Spleen (tissue), 11 donors: ENCODE results near the gene AP2M1. TPM values are rescaled to one million over a fixed set of nuclear protein-coding genes. Genes with fewer than 3 reads are reported as not detected.

Experiments
- DNase-seq: peaks from one replicate; pipeline ENCODE4 v3.0.0-alpha.2; 2020
- H3K27ac ChIP-seq, 8 donors: fragments of 200-600 bp; sonication (generic) in 7 of 8; 1 replicate in 4 of 8; 2 replicates in 4 of 8; pipeline versions ENCODE4 v1.5.0 to v1.8.0; 2016 to 2021; ENCODE audit warnings: inconsistent platforms in 4 of 8, mild to moderate bottlenecking in 4 of 8, moderate library complexity in 1 of 8
- H3K27me3 ChIP-seq, 7 donors: fragments of 200-600 bp; sonication (generic) in 6 of 7; replicated peaks in 1 of 7; 1 replicate in 4 of 7; 2 replicates in 3 of 7; pipeline versions ENCODE4 v1.5.0 to v1.8.0; 2016 to 2021; ENCODE audit warnings: inconsistent platforms in 3 of 7, mild to moderate bottlenecking in 1 of 7
- H3K36me3 ChIP-seq, 6 donors: fragments of 200-600 bp; sonication (generic) in 5 of 6; 1 replicate in 4 of 6; 2 replicates in 2 of 6; pipeline versions ENCODE4 v1.5.0 to v1.8.0; 2016 to 2021; ENCODE audit warnings: inconsistent platforms in 2 of 6
- H3K4me1 ChIP-seq, 6 donors: fragments of 200-600 bp; sonication (generic) in 5 of 6; 1 replicate in 3 of 6; 2 replicates in 3 of 6; pipeline versions ENCODE4 v1.5.0 to v1.8.0; 2016 to 2021; ENCODE audit warnings: inconsistent platforms in 3 of 6
- H3K4me3 ChIP-seq, 8 donors: fragments of 200-600 bp; sonication (generic) in 7 of 8; 1 replicate in 4 of 8; 2 replicates in 4 of 8; pipeline versions ENCODE4 v1.5.0 to v1.8.0; 2016 to 2021; ENCODE audit warnings: inconsistent platforms in 4 of 8, mild to moderate bottlenecking in 4 of 8, moderate library complexity in 2 of 8
- H3K9me3 ChIP-seq, 8 donors: fragments of 200-600 bp; sonication (generic) in 7 of 8; 1 replicate in 4 of 8; 2 replicates in 4 of 8; pipeline versions ENCODE4 v1.5.0 to v1.8.0; 2016 to 2021; ENCODE audit warnings: inconsistent platforms in 4 of 8
- POLR2A ChIP-seq, 3 donors: fragments of 450-650 bp; IDR thresholded peaks; one replicate each; pipeline ENCODE4 v1.5.1; 2017; ENCODE audit warnings: antibody characterized with exemption in 3 of 3, mild to moderate bottlenecking in 1 of 3
- POLR2AphosphoS5 ChIP-seq, 3 donors: sonication (generic); formaldehyde crosslinking; IDR thresholded peaks; one replicate each; pipeline ENCODE4 v1.5.1; 2017; ENCODE audit warnings: antibody characterized with exemption in 3 of 3
- WGBS, 5 donors: extraction: QIAGEN DNeasy Blood & Tissue Kit in 3 of 5; methylation state at CpG; one replicate each; pipeline versions ENCODE4 v1.1.5 to v1.1.7; 2013 to 2018; 5-methylcytosine and 5-hydroxymethylcytosine counted together
- intact Hi-C: fragments of 100-400 bp; cut with DNase I; formaldehyde crosslinking; loops from one replicate; pipeline ENCODE4 v1.15.0; 2023; ENCODE audit warnings: low total_unique reads
- polyA plus RNA-seq, 3 donors: library from polyadenylated mRNA; stranded (reverse); fragments of 200-250 nt; gene quantifications; one replicate each; pipeline ENCODE4 v1.2.1, GENCODE V29; 2013
- total RNA-seq, 7 donors: library from RNA; depleted of rRNA in 3 of 7; stranded (reverse); fragments of >200 nt in 3 of 7; fragmentation: NEBNext Ultra II Directional in 4 of 7; extraction: Animal tissue kit (Norgen Biotek cat#: 25700) in 4 of 7; gene quantifications; one replicate each; pipeline versions ENCODE4 v1.1.0 to v1.2.1, GENCODE V29; 2016 to 2021
- TF ChIP-seq, protein P1 (sequence below), 11 experiments: fragments of 200-600 bp in 7 of 11; fragments of 450-650 bp in 4 of 11; sonication (generic) in 4 of 11; IDR thresholded peaks in 8 of 11; conservative IDR thresholded peaks in 3 of 11; 1 replicate in 7 of 11; 2 replicates in 4 of 11; pipeline versions ENCODE4 v1.4.0 to v1.8.0; 2016 to 2021; ENCODE audit warnings: antibody characterized with exemption in 11 of 11, inconsistent platforms in 4 of 11, mild to moderate bottlenecking in 1 of 11
- donor health status: healthy with polysubstance abuse.
- donor health status: DM: no; HTN: no; CAD: no; lungs with moderate emphysema.
- donor health status: DM: no; HTN: no; CAD: no.
- donor health status: Bipolar disorder and iron deficiency.
- donor health status: healthy.
- donor health status: DM: no; HTN: no; CAD: no.
- donor health status: DM: yes; HTN: yes; CAD: no.

Gene AP2M1
- total and polyA plus RNA-seq, 10 donors: 98.7 to 254 (median 195) TPM

DNA sequence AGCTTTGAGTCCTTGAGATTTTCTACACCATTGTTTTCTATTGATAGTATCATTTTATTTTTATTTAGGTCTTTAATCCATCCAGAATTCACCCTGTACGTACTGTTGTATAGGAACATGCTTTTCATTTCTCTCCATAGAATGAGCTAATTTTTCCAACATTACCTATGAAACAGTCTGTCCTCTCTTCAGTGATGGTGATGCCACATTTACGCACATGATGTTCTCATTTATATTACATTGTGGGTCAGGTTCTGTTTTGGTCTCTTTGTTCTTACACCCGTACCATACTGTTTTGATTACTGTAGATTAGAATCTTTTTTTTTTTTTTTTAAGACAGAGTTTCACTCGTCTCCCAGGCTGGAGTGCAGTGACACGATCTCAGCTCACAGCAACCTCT, 37.1 kb downstream of the AP2M1 start:
- TF ChIP-seq, protein P1, sequence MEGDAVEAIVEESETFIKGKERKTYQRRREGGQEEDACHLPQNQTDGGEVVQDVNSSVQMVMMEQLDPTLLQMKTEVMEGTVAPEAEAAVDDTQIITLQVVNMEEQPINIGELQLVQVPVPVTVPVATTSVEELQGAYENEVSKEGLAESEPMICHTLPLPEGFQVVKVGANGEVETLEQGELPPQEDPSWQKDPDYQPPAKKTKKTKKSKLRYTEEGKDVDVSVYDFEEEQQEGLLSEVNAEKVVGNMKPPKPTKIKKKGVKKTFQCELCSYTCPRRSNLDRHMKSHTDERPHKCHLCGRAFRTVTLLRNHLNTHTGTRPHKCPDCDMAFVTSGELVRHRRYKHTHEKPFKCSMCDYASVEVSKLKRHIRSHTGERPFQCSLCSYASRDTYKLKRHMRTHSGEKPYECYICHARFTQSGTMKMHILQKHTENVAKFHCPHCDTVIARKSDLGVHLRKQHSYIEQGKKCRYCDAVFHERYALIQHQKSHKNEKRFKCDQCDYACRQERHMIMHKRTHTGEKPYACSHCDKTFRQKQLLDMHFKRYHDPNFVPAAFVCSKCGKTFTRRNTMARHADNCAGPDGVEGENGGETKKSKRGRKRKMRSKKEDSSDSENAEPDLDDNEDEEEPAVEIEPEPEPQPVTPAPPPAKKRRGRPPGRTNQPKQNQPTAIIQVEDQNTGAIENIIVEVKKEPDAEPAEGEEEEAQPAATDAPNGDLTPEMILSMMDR (IDR thresholded peaks at IDR 0.05 in 8 of 11, conservative IDR thresholded peaks at IDR 0.05 in 3 of 11): no peak
- no peak for TF ChIP-seq POLR2A (IDR thresholded peaks at IDR 0.05)
- TF ChIP-seq POLR2AphosphoS5 (IDR thresholded peaks at IDR 0.05): no peak
- no peak for DNase-seq
- no peak overlapping the region for H3K27ac ChIP-seq

DNA sequence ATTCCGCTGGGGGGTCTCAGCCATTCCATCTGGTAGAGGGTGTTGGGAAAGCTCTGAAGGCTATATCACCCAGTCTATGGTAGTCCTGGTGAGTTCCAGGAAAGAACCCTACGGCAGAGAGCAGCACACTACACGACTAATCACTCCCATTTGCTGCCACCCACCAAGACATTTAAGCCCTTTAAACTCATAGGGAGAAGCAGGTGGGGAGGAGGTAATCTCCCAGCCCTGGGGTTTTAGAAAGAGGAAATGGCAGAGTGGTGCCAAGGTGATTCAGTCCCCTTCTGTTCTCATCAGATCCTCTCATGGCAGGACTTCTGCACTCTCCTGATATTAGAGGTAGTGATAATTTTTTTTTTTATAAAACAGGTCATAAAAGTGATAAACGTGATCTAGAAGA, 44.2 kb downstream of the AP2M1 start:
- H3K27me3 ChIP-seq: peaks cover 0 to 39% (median 0%) of the 10 kb centered on the region in 7 donors
- no peak for DNase-seq
- intact Hi-C loops: no loop called here
- H3K9me3 ChIP-seq: no peaks in the 10 kb centered on the region
- H3K27ac ChIP-seq: no peak overlapping the region
- TF ChIP-seq, protein P1 (IDR thresholded peaks at IDR 0.05 in 8 of 11, conservative IDR thresholded peaks at IDR 0.05 in 3 of 11): no peak
- TF ChIP-seq POLR2A (IDR thresholded peaks at IDR 0.05) (no peak), POLR2AphosphoS5 (IDR thresholded peaks at IDR 0.05) (no peak)
- H3K36me3 ChIP-seq: no peaks in the 10 kb centered on the region
- 46 to 58% (median 57%) methylated on average over 4 of the region's 4 CpGs for WGBS, 5 donors
- H3K4me3 ChIP-seq: no peak overlapping the region
- no peaks in the 10 kb centered on the region for H3K4me1 ChIP-seq

More for the DNA sequence above, 37.1 kb downstream of the AP2M1 start:
- no peaks in the 10 kb centered on the region for H3K9me3 ChIP-seq
- H3K36me3 ChIP-seq: no peaks in the 10 kb centered on the region
- H3K4me1 ChIP-seq: no peaks in the 10 kb centered on the region
- intact Hi-C loops: no loop called here
- 76 to 84% (median 82%) methylated on average over 5 of the region's 5 CpGs for whole genome bisulfite sequencing, 5 donors
- peaks cover 0 to 16% (median 0%) of the 10 kb centered on the region in 7 donors for H3K27me3 ChIP-seq
- H3K4me3 ChIP-seq: no peak overlapping the region

DNA sequence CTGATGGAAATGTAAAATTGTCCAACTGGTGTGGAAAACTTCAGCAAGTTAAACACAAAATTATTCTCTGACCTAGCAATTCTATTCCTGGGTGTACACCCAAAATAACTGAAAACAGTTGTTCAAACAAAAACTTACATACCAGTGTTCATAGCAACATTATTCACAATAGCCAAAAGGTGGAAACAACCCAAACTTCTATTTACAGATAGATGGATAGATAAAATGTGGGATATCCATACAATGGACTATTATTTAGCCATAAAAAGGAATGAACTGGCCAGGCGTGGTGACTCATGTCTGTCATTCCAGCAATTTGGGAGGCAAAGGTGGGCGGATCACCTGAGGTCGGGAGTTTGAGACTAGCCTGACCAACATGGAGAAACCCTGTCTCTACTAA, 47.9 kb downstream of the AP2M1 start:
- peaks cover 0 to 64% (median 5%) of the 10 kb centered on the region in 7 donors for H3K27me3 ChIP-seq
- no peaks in the 10 kb centered on the region for H3K36me3 ChIP-seq
- H3K4me1 ChIP-seq: no peaks in the 10 kb centered on the region
- H3K9me3 ChIP-seq: no peaks in the 10 kb centered on the region
- TF ChIP-seq, protein P1 (IDR thresholded peaks at IDR 0.05 in 8 of 11, conservative IDR thresholded peaks at IDR 0.05 in 3 of 11): no peak
- TF ChIP-seq POLR2A (IDR thresholded peaks at IDR 0.05) (no peak), POLR2AphosphoS5 (IDR thresholded peaks at IDR 0.05) (no peak)
- no peak overlapping the region for H3K4me3 ChIP-seq
- H3K27ac ChIP-seq: no peak overlapping the region
- intact Hi-C loops: no loop called here
- DNase-seq: no peak
- 75 to 88% (median 85%) methylated on average over 3 of the region's 3 CpGs for WGBS, 5 donors

DNA sequence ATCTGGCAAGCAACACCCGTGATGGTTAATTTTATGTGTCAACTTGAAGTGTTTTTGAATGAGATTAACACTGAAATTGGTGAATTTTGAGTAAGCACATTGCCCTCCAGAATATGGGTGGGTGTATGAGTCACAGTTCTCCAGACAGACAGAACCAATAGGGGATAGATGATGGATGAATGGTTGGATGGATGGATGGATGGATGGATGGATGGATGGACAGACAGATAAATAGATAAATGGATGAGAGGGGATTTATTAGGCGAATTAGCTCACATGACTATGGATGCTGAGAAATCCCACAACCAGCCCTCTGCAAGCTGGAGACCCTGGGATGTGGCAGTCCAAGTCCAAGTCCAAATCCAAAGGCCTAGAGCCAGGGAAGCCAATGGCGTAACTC, 49.3 kb downstream of the AP2M1 start:
- WGBS, 5 donors: 78 to 90% (median 81%) methylated on average over 3 of the region's 3 CpGs
- intact Hi-C loops: no loop called here
- peaks cover 0 to 4% (median 3%) of the 10 kb centered on the region in 6 donors for H3K4me1 ChIP-seq
- no peak overlapping the region for H3K27ac ChIP-seq
- H3K27me3 ChIP-seq: peaks cover 0 to 73% (median 14%) of the 10 kb centered on the region in 7 donors
- H3K36me3 ChIP-seq: no peaks in the 10 kb centered on the region
- no peak overlapping the region for H3K4me3 ChIP-seq
- DNase-seq: no peak
- no peak for TF ChIP-seq POLR2AphosphoS5 (IDR thresholded peaks at IDR 0.05)
- TF ChIP-seq, protein P1 (IDR thresholded peaks at IDR 0.05 in 8 of 11, conservative IDR thresholded peaks at IDR 0.05 in 3 of 11): no peak
- TF ChIP-seq POLR2A (IDR thresholded peaks at IDR 0.05): no peak
- H3K9me3 ChIP-seq: no peaks in the 10 kb centered on the region
